Activated naive CD4-positive, alpha-beta T cell treated with anti-CD3 and anti-CD28 coated beads, Interleukin-2, amount 50 U/mL, for 24 hours (primary cell): ENCODE results near the gene PRDM13.
"Not testable (repeated sequence)": the region's sequence is repeated elsewhere in the genome, so short reads cannot be mapped to it uniquely, and the experiment has no call there.

Source experiments
- H3K27ac Mint-ChIP-seq: one replicate; pipeline ENCODE4 v1.8.0; 2021; ENCODE audit warnings: mild to moderate bottlenecking, mixed read lengths
- H3K27me3 Mint-ChIP-seq: one replicate; pipeline ENCODE4 v1.8.0; 2021; ENCODE audit warnings: mixed read lengths
- H3K36me3 Mint-ChIP-seq: one replicate; pipeline ENCODE4 v1.8.0; 2021; ENCODE audit warnings: mixed read lengths
- H3K4me1 Mint-ChIP-seq: one replicate; pipeline ENCODE4 v1.8.0; 2021; ENCODE audit warnings: mixed read lengths
- H3K4me3 Mint-ChIP-seq: one replicate; pipeline ENCODE4 v1.8.0; 2021; ENCODE audit warnings: mild to moderate bottlenecking, mixed read lengths
- H3K9me3 Mint-ChIP-seq: one replicate; pipeline ENCODE4 v1.8.0; 2021; ENCODE audit warnings: mixed read lengths

Gene PRDM13

DNA sequence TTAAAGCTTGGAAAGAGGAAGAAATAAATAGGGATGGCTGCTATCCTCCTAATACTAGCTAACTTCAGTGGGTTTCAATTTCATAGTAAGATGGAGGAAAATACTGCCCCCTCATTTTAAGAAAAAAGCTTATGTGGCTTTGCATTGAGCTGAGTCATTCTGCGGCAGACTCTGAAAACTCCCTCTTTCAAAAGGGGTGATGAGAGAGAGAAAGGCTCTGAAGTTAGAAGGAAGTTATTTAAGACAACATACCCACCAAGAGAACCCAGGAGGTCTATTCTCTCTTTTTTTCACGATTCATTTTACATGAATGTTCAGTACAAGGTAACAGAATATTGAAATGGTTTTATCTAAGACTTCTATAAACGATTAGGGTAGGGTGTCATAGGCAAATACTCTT is 4.5 kb downstream of the PRDM13 start:
- no peaks in the 10 kb centered on the region for H3K9me3 Mint-ChIP-seq
- H3K4me3 Mint-ChIP-seq = no peak overlapping the region
- peaks cover 28% of the 10 kb centered on the region for H3K4me1 Mint-ChIP-seq
- H3K27me3 Mint-ChIP-seq = peaks cover 69% of the 10 kb centered on the region
- H3K36me3 Mint-ChIP-seq = no peaks in the 10 kb centered on the region
- H3K27ac Mint-ChIP-seq = peak overlapping the region; percentile 9

DNA sequence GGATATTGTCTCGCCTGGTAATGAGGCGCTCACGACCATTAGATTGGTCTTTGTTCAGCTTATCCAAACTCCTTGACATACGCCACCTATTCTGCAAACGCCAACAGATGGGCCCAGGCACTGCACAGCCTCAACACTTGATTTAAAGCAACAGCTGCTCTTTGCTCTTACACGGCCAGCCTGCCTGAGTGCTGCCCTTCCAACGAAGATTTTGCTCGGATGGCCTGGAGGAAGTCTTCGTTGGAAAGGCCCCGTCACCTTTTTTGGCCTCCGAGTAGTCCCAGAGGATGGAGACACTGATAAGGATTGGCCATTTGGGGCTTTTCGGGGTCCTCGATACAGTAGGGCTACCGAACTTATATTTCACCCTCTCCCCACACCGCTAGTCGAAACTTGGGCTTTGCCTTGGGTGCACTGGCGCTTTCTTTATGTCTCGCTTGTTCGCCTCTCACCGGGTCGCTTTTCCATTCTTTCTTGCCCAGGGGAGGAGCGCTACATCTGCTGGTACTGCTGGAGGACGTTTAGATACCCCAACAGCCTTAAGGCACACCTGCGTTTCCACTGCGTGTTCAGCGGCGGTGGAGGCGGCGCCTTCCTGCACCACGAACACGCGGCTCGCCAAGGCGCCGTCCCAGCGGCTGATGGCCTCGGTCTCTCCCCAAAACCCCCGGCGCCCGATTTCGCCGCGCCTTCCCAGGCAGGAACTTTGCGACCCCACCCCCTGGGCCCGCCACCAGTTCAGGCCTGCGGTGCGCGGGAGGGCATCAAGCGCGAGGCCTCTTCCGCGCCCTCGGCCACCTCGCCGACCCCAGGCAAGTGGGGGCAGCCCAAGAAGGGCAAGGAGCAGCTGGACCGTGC is 6.1 kb downstream of the PRDM13 start:
- Mint-ChIP-seq H3K36me3 (no peaks in the 10 kb centered on the region), H3K9me3 (no peaks in the 10 kb centered on the region), H3K27ac (no peak overlapping the region), H3K4me1 (peaks cover 28% of the 10 kb centered on the region), H3K4me3 (peak overlapping the region; percentile 36), H3K27me3 (peaks cover 72% of the 10 kb centered on the region)

DNA sequence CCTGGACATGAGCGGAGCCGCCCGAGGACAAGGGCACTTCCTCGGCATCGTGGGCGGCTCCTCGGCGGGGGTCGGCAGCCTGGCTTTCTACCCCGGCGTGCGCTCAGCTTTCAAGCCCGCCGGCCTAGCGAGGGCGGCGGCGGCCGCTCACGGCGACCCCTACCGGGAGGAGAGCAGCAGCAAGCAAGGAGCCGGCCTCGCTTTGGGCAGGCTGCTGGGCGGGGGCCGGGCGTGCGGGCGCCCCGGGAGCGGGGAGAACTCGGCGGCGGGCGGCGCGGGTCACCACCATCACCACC is 6.7 kb downstream of the PRDM13 start:
- Mint-ChIP-seq H3K4me1 (peaks cover 28% of the 10 kb centered on the region), H3K27ac (no peak overlapping the region), H3K4me3 (peak overlapping the region; percentile 36), H3K36me3 (no peaks in the 10 kb centered on the region), H3K9me3 (peaks cover 3% of the 10 kb centered on the region), H3K27me3 (peaks cover 71% of the 10 kb centered on the region)

DNA sequence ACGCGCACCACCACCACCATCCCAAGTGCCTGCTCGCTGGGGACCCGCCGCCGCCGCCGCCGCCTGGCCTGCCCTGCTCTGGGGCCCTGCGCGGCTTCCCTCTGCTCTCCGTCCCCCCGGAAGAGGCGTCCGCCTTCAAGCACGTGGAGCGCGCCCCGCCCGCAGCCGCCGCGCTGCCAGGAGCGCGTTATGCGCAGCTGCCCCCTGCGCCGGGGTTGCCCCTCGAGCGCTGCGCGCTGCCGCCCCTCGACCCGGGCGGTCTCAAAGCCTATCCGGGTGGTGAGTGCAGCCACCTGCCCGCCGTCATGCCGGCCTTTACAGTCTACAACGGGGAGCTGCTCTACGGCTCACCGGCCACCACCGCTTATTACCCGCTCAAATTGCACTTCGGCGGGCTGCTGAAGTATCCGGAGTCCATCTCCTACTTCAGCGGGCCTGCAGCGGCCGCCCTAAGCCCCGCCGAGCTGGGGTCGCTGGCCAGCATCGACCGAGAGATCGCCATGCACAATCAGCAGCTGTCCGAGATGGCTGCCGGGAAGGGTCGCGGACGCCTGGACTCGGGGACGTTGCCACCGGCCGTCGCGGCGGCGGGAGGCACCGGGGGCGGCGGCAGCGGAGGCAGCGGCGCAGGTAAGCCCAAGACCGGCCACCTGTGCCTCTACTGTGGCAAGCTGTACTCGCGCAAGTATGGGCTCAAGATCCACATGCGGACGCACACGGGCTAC is 7.2 kb downstream of the PRDM13 start:
- H3K4me3 Mint-ChIP-seq = peak overlapping the region; percentile 74

DNA sequence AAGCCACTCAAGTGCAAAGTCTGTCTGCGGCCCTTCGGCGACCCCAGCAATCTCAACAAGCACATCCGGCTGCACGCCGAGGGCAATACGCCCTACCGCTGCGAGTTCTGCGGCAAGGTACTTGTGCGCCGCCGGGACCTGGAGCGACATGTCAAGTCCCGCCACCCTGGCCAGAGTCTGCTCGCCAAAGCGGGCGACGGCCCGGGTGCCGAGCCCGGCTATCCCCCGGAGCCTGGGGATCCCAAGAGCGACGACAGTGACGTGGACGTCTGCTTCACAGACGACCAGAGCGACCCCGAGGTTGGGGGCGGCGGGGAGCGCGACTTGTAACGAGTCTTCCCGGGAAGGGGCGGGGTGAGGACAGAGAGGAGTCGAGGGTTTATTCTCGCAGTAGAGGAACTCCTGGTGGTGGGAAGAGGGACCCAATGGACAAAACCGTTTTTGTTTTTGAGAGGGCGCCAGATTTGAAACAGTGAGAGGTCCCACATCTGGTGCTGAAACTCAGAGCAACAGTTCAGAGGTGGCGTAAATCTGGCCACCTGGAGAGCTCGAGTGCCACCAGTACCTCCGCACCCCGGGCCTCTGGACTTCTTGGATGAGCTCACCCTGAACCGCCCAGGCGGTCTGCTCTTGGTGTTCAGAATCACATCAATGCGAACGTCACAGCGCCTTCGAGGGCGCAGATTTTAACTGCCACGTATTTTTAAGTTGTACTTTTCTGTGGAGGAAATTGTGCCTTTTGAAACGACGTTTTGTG is 8.0 kb downstream of the PRDM13 start:
- Mint-ChIP-seq H3K27me3 (peaks cover 65% of the 10 kb centered on the region), H3K36me3 (no peaks in the 10 kb centered on the region), H3K4me3 (peak overlapping the region; percentile 74), H3K27ac (peak overlapping the region; percentile 77), H3K4me1 (peaks cover 28% of the 10 kb centered on the region), H3K9me3 (peaks cover 5% of the 10 kb centered on the region)

More for the DNA sequence above, 7.2 kb downstream of the PRDM13 start:
- Mint-ChIP-seq H3K27me3 (peaks cover 69% of the 10 kb centered on the region), H3K36me3 (no peaks in the 10 kb centered on the region), H3K9me3 (peaks cover 5% of the 10 kb centered on the region), H3K4me1 (peaks cover 28% of the 10 kb centered on the region), H3K27ac (no peak overlapping the region)

DNA sequence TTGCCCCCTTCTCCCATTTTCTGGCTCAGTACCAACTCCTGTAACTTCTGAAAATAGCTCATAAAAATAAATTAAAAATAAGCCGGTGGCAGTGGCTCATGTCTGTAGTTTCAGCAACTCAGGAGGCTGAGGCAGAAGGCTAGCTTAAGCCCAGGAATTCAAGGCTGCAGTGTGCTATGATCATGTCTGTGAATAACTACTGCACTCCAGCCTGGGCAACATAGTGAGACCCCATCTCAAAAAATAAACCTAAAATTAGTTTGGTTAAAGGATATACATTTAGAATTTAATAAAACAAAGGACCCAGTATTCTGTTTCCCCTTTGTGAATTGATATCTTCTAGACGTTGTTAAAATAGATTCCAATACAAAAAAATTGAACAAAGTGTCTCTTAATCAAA is 10.5 kb downstream of the PRDM13 start:
- H3K27me3 Mint-ChIP-seq = peaks cover 60% of the 10 kb centered on the region
- no peaks in the 10 kb centered on the region for H3K36me3 Mint-ChIP-seq
- no peak overlapping the region for H3K4me3 Mint-ChIP-seq
- H3K9me3 Mint-ChIP-seq = peaks cover 5% of the 10 kb centered on the region
- no peak overlapping the region for H3K27ac Mint-ChIP-seq
- H3K4me1 Mint-ChIP-seq = peaks cover 9% of the 10 kb centered on the region

DNA sequence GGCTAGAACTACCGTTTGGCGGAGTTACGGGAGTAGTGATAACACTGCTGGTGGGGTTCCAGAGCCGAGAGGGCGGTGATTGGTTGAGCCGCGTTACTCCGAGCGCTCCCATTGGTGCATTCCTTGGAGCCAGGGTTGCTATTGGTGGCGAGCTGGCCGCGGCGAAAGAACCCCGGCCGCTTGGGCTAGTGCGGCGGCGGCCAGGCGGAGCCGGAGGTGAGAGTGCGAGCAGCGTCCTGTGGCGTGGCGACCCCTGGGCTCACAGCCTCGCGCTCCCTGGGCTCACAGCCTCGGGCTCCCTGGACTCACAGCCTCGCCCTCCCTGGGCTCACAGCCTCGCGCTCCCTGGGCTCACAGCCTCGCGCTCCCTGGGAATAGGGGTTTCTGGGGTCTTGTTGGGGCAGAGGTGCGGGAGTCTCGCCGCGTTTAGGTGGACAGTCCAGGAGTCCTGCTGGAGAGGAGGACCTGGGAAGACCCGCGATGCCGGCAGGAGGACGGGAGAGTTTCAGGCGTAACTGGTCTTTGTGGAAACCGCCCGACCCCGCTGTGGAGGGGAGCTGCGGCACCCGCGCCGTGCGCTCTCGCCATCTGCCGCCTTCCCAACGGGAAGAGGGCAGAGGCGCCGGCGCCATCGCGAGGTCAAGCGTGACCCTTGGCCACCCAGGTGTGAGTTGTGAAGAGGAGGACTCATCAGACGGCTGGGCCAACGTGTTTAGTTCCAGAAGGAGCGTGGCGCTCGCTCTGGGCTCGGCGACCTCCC is 12.2 kb downstream of the PRDM13 start:
- H3K36me3 Mint-ChIP-seq = no peaks in the 10 kb centered on the region
- no peak overlapping the region for H3K4me3 Mint-ChIP-seq
- peaks cover 71% of the 10 kb centered on the region for H3K27me3 Mint-ChIP-seq
- peaks cover 9% of the 10 kb centered on the region for H3K4me1 Mint-ChIP-seq
- H3K27ac Mint-ChIP-seq = no peak overlapping the region
- peaks cover 5% of the 10 kb centered on the region for H3K9me3 Mint-ChIP-seq

DNA sequence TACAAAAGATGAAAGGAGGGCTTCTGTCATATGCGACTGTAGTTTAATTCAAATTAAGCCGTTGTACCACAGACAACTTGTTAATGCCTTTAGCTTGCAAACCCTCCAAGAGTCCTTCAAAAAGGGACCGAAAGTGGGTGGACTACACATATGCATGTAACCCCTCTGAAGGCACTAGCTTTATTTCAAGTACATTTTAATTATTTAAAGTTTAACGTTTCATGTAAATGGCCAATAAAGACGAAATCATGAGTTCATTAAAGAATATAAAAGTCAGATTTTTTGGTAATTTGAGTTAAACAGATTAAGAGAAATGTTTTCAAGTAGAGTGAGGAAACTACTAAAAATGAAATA is 12.8 kb downstream of the PRDM13 start:
- Mint-ChIP-seq H3K4me3 (no peak overlapping the region), H3K27ac (no peak overlapping the region), H3K4me1 (peaks cover 8% of the 10 kb centered on the region), H3K36me3 (no peaks in the 10 kb centered on the region), H3K9me3 (peaks cover 5% of the 10 kb centered on the region), H3K27me3 (peaks cover 75% of the 10 kb centered on the region)

DNA sequence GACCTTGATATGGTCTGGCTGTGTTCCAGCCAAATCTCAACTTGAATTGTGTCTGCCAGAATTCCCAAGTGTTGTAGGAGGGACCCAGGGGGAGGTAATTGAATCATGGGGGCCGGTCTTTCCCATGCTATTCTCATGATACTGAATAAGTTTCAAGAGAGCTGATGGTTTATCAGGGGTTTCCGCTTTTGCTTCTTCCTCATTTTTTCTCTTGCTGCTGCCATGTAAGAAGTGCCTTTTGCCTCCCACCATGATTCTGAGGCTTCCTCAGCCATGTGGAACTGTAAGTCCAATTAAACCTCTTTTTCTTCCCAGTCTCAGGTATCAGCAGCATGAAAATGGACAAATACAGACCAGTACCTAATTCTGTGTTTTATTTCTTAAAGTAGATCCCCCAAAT is 15.4 kb downstream of the PRDM13 start:
- H3K4me1 Mint-ChIP-seq, H3K9me3 Mint-ChIP-seq, H3K36me3 Mint-ChIP-seq: not testable (repeated sequence)

DNA sequence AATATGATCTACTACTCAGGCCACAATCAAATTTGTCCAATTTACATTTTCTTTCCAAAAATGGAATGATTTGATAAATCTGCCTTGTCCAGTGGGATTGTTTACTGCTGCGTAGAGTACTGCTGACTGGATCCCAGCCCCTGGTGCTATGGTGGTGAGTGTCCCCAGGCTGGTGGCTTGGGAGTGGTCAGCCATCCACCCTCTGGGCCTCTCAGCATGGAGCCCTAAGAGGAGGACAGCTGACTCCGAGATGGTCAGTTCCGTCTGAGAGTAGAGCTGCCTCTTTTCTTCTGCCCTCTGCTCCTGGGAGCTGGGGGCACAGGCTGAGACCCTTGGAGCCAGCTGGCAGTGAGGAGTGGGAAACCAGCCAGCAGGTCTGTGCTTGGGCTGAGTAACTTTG is 22.7 kb downstream of the PRDM13 start:
- H3K27ac Mint-ChIP-seq = no peak overlapping the region
- no peaks in the 10 kb centered on the region for H3K4me1 Mint-ChIP-seq
- H3K27me3 Mint-ChIP-seq = peaks cover 29% of the 10 kb centered on the region
- H3K36me3 Mint-ChIP-seq = no peaks in the 10 kb centered on the region
- no peak overlapping the region for H3K4me3 Mint-ChIP-seq
- no peaks in the 10 kb centered on the region for H3K9me3 Mint-ChIP-seq

More for the DNA sequence above, 15.4 kb downstream of the PRDM13 start:
- not testable (repeated sequence) for H3K27ac Mint-ChIP-seq, H3K4me3 Mint-ChIP-seq
- H3K27me3 Mint-ChIP-seq = peaks cover 67% of the 10 kb centered on the region

DNA sequence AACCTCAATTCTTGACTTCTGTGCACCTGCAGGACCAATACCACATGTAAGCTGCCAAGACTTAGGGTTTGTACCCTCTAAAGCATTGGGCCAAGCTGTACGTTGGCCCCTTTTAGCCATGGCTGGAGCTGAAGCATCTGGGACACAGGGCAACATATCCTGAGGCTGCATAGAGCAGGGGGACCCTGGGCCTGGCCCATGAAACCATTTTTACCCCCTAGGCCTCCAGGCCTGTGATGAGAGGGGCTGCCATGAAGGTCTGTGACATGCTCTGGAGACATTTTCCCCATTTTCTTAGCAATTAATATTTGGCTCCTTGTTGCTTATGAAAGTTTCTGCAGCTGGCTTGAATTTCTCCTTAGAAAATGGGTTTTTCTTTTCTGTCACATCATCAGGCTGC is 31.0 kb downstream of the PRDM13 start:
- Mint-ChIP-seq H3K36me3 (peaks cover 3% of the 10 kb centered on the region), H3K4me1 (no peaks in the 10 kb centered on the region)

DNA sequence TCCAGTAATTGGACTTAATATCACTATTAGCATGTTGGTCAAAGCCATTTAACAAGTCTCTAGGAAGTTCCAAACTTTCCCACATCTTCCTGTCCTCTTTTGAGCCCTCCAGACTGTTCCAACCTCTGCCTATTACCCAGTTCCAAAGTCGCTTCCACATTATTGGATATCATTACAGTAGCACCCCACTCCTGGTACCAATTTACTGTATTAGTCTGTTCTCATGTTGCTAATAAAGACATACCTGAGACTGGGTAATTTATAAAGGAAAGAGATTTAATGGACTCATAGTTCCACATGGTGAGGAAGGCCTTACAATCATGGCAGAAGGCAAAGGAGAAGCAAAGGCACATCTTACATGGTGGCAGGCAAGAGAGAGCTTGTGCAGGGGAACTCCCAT is 31.7 kb downstream of the PRDM13 start:
- not testable (repeated sequence) for H3K36me3 Mint-ChIP-seq, H3K9me3 Mint-ChIP-seq, H3K27ac Mint-ChIP-seq, H3K4me3 Mint-ChIP-seq, H3K4me1 Mint-ChIP-seq
- H3K27me3 Mint-ChIP-seq = peaks cover 18% of the 10 kb centered on the region

More for the DNA sequence above, 31.0 kb downstream of the PRDM13 start:
- Mint-ChIP-seq H3K4me3 (no peak overlapping the region), H3K9me3 (peaks cover 8% of the 10 kb centered on the region), H3K27ac (no peak overlapping the region), H3K27me3 (peaks cover 22% of the 10 kb centered on the region)

DNA sequence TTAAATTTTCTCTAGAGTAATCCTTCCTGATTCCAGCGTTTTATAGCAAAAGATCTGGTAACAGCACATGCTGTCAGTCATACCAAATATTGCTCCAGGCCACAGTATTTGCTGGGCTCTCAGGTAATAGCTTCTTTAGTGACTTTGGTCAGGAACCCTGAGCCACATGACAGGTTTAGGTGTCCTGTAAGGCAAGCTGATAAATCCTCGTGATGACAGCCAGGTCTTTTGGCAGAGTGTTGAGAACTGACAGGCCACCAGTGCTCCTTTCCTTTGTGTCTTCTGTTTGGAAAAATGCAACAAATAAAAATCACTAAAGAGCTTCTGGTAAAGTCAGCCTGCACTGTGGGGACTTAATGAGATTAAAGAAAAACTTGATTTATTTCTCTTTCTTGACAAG is 34.6 kb downstream of the PRDM13 start:
- no peak overlapping the region for H3K27ac Mint-ChIP-seq
- H3K36me3 Mint-ChIP-seq = peaks cover 3% of the 10 kb centered on the region
- peaks cover 26% of the 10 kb centered on the region for H3K27me3 Mint-ChIP-seq
- peaks cover 5% of the 10 kb centered on the region for H3K9me3 Mint-ChIP-seq
- H3K4me1 Mint-ChIP-seq = no peaks in the 10 kb centered on the region
- no peak overlapping the region for H3K4me3 Mint-ChIP-seq

DNA sequence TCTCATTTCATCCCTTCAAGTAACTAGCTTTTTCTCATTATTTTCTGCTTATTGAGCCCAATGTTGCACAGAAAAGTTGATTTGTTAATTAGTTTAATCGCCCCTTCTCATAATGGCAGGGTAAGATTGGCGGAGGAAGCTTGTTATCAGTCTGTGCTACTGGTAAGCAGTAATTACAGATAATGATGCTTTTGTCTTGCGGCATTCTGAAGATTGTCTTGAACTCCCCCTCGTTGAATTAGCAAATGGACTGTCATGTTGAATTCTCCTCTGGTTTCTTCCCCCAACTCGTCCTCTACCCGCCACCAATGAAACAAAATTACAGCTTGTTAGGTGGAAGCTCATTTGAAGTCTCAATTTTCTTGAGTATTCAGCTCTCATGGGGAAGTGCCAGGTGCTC is 39.4 kb downstream of the PRDM13 start:
- H3K9me3 Mint-ChIP-seq = no peaks in the 10 kb centered on the region
- H3K36me3 Mint-ChIP-seq = peaks cover 2% of the 10 kb centered on the region
- H3K4me3 Mint-ChIP-seq = no peak overlapping the region
- peaks cover 36% of the 10 kb centered on the region for H3K27me3 Mint-ChIP-seq
- H3K4me1 Mint-ChIP-seq = no peaks in the 10 kb centered on the region
- H3K27ac Mint-ChIP-seq = no peak overlapping the region

DNA sequence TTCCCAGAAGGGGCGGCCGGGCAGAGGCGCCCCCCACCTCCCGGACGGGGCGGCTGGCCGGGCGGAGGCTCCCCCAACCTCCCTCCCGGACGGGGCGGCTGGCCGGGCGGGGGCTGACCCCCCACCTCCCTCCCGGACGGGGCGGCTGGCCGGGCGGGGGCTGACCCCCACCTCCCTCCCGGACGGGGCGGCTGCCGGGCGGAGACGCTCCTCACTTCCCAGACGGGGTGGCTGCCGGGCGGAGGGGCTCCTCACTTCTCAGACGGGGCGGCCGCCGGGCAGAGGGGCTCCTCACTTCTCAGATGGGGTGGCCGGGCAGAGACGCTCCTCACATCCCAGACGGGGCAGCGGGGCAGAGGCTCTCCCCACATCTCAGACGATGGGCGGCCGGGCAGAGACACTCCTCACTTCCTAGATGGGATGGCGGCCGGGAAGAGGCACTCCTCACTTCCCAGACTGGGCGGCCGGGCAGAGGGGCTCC is 43.5 kb downstream of the PRDM13 start:
- Mint-ChIP-seq H3K9me3 (peaks cover 10% of the 10 kb centered on the region), H3K27me3 (peaks cover 42% of the 10 kb centered on the region)
- H3K4me3 Mint-ChIP-seq = not testable (repeated sequence)

More for the DNA sequence above, 43.5 kb downstream of the PRDM13 start:
- H3K27ac Mint-ChIP-seq, H3K36me3 Mint-ChIP-seq, H3K4me1 Mint-ChIP-seq: not testable (repeated sequence)
